H1 (cell line): ENCODE measurements around the gene GSC. TPM values are rescaled to one million over a fixed set of nuclear protein-coding genes. Genes with fewer than 3 reads are reported as not detected.

Source experiments
- CTCF ChIA-PET: fragments of 300-600 bp; sonication (Branson Sonifier 250); formaldehyde crosslinking; loops from one replicate; lab custom pipeline; 2021; ENCODE audit not compliant: partially characterized antibody; lab: Charles Lee
- POLR2A ChIA-PET: fragments of 300-600 bp; sonication (Branson Sonifier 250); formaldehyde crosslinking; loops from one replicate; lab custom pipeline; 2021; ENCODE audit warnings: inconsistent platforms; ENCODE audit not compliant: partially characterized antibody; lab: Charles Lee
- DNase-seq, 2 experiments: peaks; one replicate each; pipeline versions ENCODE4 v3.0.0 to v3.0.0-alpha.2; 2010 to 2022; ENCODE audit warnings: low spot score in 2 of 2, low read depth in 1 of 2, mixed read lengths in 1 of 2
- FAIRE-seq: peaks from 2 replicates; lab custom pipeline; 2011; peaks lifted over from hg19 to GRCh38; lab: Jason Lieb, UNC
- H2AFZ ChIP-seq: 2 replicates; pipeline ENCODE4 v1.8.1; 2012; ENCODE audit warnings: low read length, inconsistent platforms
- H2AK5ac ChIP-seq: 2 replicates; pipeline ENCODE4 v1.6.1; 2013; ENCODE audit warnings: low read depth, low read length
- H2BK120ac ChIP-seq: replicated peaks from 2 replicates; pipeline ENCODE3; 2013; ENCODE audit warnings: low read depth, low read length, inconsistent platforms
- H2BK12ac ChIP-seq: 2 replicates; pipeline ENCODE4 v1.6.1; 2013; ENCODE audit warnings: low read depth, low read length
- H2BK15ac ChIP-seq: 2 replicates; pipeline ENCODE4 v1.6.1; 2013; ENCODE audit warnings: low read length
- H2BK20ac ChIP-seq: 2 replicates; pipeline ENCODE4 v1.6.1; 2013; ENCODE audit warnings: low read length
- H2BK5ac ChIP-seq: 2 replicates; pipeline ENCODE4 v1.6.1; 2013; ENCODE audit warnings: low read depth, low read length
- H3K14ac ChIP-seq: 2 replicates; pipeline ENCODE4 v1.6.1; 2013; ENCODE audit warnings: inconsistent platforms; ENCODE audit not compliant: insufficient read length
- H3K18ac ChIP-seq: 2 replicates; pipeline ENCODE4 v1.6.1; 2013; ENCODE audit warnings: low read length; ENCODE audit errors: extremely low read depth
- H3K23ac ChIP-seq: 2 replicates; pipeline ENCODE4 v1.6.1; 2013; ENCODE audit warnings: inconsistent platforms; ENCODE audit not compliant: insufficient read length
- H3K23me2 ChIP-seq: 2 replicates; pipeline ENCODE4 v1.6.1; 2013; ENCODE audit warnings: low read depth, low read length
- H3K27ac ChIP-seq: 2 replicates; pipeline ENCODE4 v1.6.1; 2011; ENCODE audit warnings: low read depth, low read length, inconsistent platforms
- H3K27me3 ChIP-seq, 4 experiments: replicated peaks in 1 of 4; 1 replicate in 1 of 4; 2 replicates in 3 of 4; pipeline versions ENCODE4 v1.6.1 to v1.8.1; 2011 to 2013; ENCODE audit warnings: low read length in 3 of 4, mild to moderate bottlenecking in 3 of 4, inconsistent platforms in 2 of 4, mixed read lengths in 2 of 4, moderate library complexity in 1 of 4; ENCODE audit not compliant: control insufficient read depth in 3 of 4, insufficient read depth in 3 of 4; ENCODE audit errors: extremely low read depth in 1 of 4
- H3K36me3 ChIP-seq, 4 experiments: 2 replicates each; pipeline versions ENCODE4 v1.6.1 to v1.8.1; 2011 to 2013; ENCODE audit warnings: mild to moderate bottlenecking in 4 of 4, low read length in 3 of 4, moderate library complexity in 2 of 4, control low read depth in 1 of 4, inconsistent platforms in 1 of 4; ENCODE audit not compliant: insufficient read depth in 4 of 4, control insufficient read depth in 2 of 4
- H3K4ac ChIP-seq: replicated peaks from 2 replicates; pipeline ENCODE3; 2013; ENCODE audit warnings: low read length, low read depth, mixed read lengths, inconsistent platforms; ENCODE audit not compliant: insufficient read length
- H3K4me1 ChIP-seq, 4 experiments: replicated peaks in 1 of 4; 1 replicate in 1 of 4; 2 replicates in 3 of 4; pipeline versions ENCODE4 v1.6.1 to v1.8.1; 2011 to 2013; ENCODE audit warnings: low read length in 3 of 4, inconsistent platforms in 2 of 4, mixed read lengths in 1 of 4; ENCODE audit not compliant: insufficient read depth in 4 of 4, control insufficient read depth in 3 of 4
- H3K4me2 ChIP-seq, 2 experiments: 2 replicates each; pipeline versions ENCODE4 v1.6.1 to v1.8.1; 2011 to 2013; ENCODE audit warnings: low read depth in 2 of 2, low read length in 2 of 2, control low read depth in 1 of 2, inconsistent platforms in 1 of 2, mild to moderate bottlenecking in 1 of 2; ENCODE audit not compliant: insufficient read depth in 1 of 2
- H3K4me3 ChIP-seq, 4 experiments: fragments of 200-600, 300-600 bp in 1 of 4; sonication (generic), shearing (Covaris generic), sonication (Bioruptor Twin) in 1 of 4; 2 replicates each; pipeline versions ENCODE4 v1.5.1 to v1.8.1; 2011 to 2016; ENCODE audit warnings: low read length in 4 of 4, low read depth in 3 of 4, control low read depth in 2 of 4, inconsistent platforms in 2 of 4, mild to moderate bottlenecking in 2 of 4, mixed read lengths in 1 of 4, moderate library complexity in 1 of 4; ENCODE audit not compliant: insufficient read depth in 2 of 4; ENCODE audit errors: extremely low read depth in 1 of 4
- H3K56ac ChIP-seq: replicated peaks from 2 replicates; pipeline ENCODE3; 2013; ENCODE audit warnings: low read depth, mild to moderate bottlenecking, mixed read lengths, low read length, inconsistent platforms; ENCODE audit not compliant: insufficient read length
- H3K79me1 ChIP-seq: 2 replicates; pipeline ENCODE4 v1.6.1; 2013; ENCODE audit warnings: low read depth, low read length, control low read depth
- H3K79me2 ChIP-seq, 2 experiments: 2 replicates each; pipeline versions ENCODE4 v1.6.1 to v1.8.1; 2012 to 2013; ENCODE audit warnings: low read length in 2 of 2, mild to moderate bottlenecking in 2 of 2, inconsistent platforms in 1 of 2; ENCODE audit not compliant: insufficient read depth in 2 of 2, control insufficient read depth in 1 of 2
- H3K9ac ChIP-seq, 4 experiments: replicated peaks in 1 of 4; 1 replicate in 1 of 4; 2 replicates in 3 of 4; pipeline versions ENCODE4 v1.6.1 to v1.8.1; 2011 to 2013; ENCODE audit warnings: low read depth in 3 of 4, low read length in 3 of 4, control low read depth in 2 of 4, mild to moderate bottlenecking in 2 of 4, moderate library complexity in 2 of 4, inconsistent platforms in 1 of 4; ENCODE audit errors: extremely low read depth in 1 of 4
- H3K9me3 ChIP-seq, 2 experiments: 2 replicates each; pipeline versions ENCODE4 v1.6.1 to v1.8.1; 2012 to 2013; ENCODE audit warnings: mild to moderate bottlenecking in 2 of 2, moderate library complexity in 2 of 2, control low read depth in 1 of 2, inconsistent platforms in 1 of 2, low read depth in 1 of 2, low read length in 1 of 2, mixed read lengths in 1 of 2; ENCODE audit not compliant: insufficient read depth in 2 of 2
- H4K20me1 ChIP-seq, 2 experiments: replicated peaks in 1 of 2; 2 replicates each; pipeline versions ENCODE3 to v1.8.1; 2011 to 2013; ENCODE audit warnings: inconsistent platforms in 2 of 2, low read length in 2 of 2, mild to moderate bottlenecking in 1 of 2; ENCODE audit not compliant: insufficient read depth in 2 of 2, control insufficient read depth in 1 of 2
- H4K5ac ChIP-seq: 2 replicates; pipeline ENCODE4 v1.6.1; 2013; ENCODE audit warnings: low read length, low read depth, mixed read lengths, inconsistent platforms; ENCODE audit not compliant: insufficient read length
- H4K8ac ChIP-seq: 2 replicates; pipeline ENCODE4 v1.8.0; 2013; ENCODE audit warnings: mild to moderate bottlenecking, moderate library complexity, low read length, inconsistent platforms; ENCODE audit not compliant: insufficient read depth; ENCODE audit errors: extremely low read depth
- H4K91ac ChIP-seq: replicated peaks from 2 replicates; pipeline ENCODE3; 2013; ENCODE audit warnings: low read length, mixed read lengths, inconsistent platforms; ENCODE audit not compliant: insufficient read length
- BRCA1 ChIP-seq: IDR thresholded peaks from 2 replicates; pipeline ENCODE4 v1.6.1; 2012; ENCODE audit warnings: low read depth, low read length, improper control_type of control experiment
- EZH2 ChIP-seq: fragments of 200-600 bp; sonication (generic); IDR thresholded peaks from 2 replicates; pipeline ENCODE4 v1.7.1; 2012; ENCODE audit warnings: low read depth, mild to moderate bottlenecking, moderate library complexity, low read length, inconsistent platforms; ENCODE audit not compliant: severe bottlenecking
- RNF2 ChIP-seq: fragments of 200-900, 300-1000 bp; sonication (generic); IDR thresholded peaks from 2 replicates; pipeline ENCODE4 v1.7.1; 2016; ENCODE audit warnings: borderline replicate concordance, low read depth, mild to moderate bottlenecking, antibody characterized with exemption, low read length; ENCODE audit not compliant: poor library complexity, severe bottlenecking; ENCODE audit errors: missing control alignments
- SUZ12 ChIP-seq: fragments of 200-600 bp; sonication (generic); IDR thresholded peaks from 2 replicates; pipeline ENCODE4 v1.6.1; 2012; ENCODE audit warnings: mild to moderate bottlenecking, inconsistent platforms, low read length, moderate library complexity, mixed read lengths
- WGBS, 2 experiments: shearing (Covaris generic) in 1 of 2; methylation state at CpG; one replicate each; pipeline versions ENCODE4 v1.1.6 to v1.1.7; 2013 to 2015; ENCODE audit warnings: low lambda C conversion rate in 2 of 2, mixed read lengths in 2 of 2, inconsistent platforms in 1 of 2, low coverage in 1 of 2, missing lambda C conversion rate in 1 of 2; ENCODE audit not compliant: insufficient replicate concordance in 2 of 2, insufficient coverage in 1 of 2, insufficient read length in 1 of 2; ENCODE audit errors: extremely low coverage in 1 of 2, missing lambda C conversion rate in 1 of 2; 5-methylcytosine and 5-hydroxymethylcytosine counted together
- polyA plus RNA-seq, 7 experiments: library from polyadenylated mRNA; depleted of rRNA in 3 of 7; stranded (reverse) in 5 of 7; unstranded in 2 of 7; fragments of >200 nt in 5 of 7; fragments of 200-250 nt in 2 of 7; gene quantifications; 1 replicate in 5 of 7; 2 replicates in 1 of 7; 4 replicates in 1 of 7; pipeline versions ENCODE4 v1.2.1 to v1.2.3, GENCODE V29; 2011 to 2013; ENCODE audit warnings: missing spikeins in 2 of 7, mixed read lengths in 2 of 7
- total RNA-seq: library from RNA; stranded (reverse); fragmentation: NEBNext Ultra II Directional; extraction: Animal tissue kit (Norgen Biotek cat#: 25700); gene quantifications from 2 replicates; pipeline ENCODE4 v1.2.1, GENCODE V29; 2021

GSC gene
- total and polyA plus RNA-seq, 2 of the 8 experiments (the other 6 are each of a cell fraction or from before 2014, with no cell fraction given) = 0.17 to 0.54 TPM

DNA sequence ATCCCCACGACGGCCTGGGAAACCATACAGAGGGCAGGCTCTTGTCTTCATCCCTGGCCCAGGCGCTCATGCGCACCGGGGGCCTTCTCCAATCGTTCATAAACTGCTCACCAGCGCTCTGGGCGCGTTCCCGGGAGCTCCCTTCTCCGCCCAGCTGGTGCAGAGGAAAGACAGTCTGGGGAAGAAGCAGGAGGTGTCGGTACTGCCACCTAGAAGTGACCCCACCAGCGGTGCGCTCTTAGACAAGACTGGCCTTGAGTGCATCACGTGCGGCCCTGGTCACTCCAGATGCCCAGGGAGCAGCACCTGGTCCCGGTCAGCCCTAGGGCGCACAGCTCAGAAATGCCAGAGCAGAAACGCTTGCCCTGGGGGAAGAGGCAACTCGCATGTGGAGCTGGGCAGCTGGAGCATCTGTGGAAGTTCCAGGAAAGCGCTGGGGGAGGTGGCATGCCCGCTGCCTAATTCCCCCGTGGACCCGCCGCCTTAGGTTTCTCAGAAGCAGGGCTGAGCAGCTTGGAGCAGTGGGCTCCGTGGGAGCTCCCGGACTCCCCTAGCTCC, 2.5 kb downstream of the GSC start:
- Histone ChIP-seq H3K79me2 (no peaks in the 10 kb centered on the region), H3K36me3 (no peaks in the 10 kb centered on the region), H4K5ac (no peak overlapping the region), H3K56ac (no peak overlapping the region), H3K23ac (no peak overlapping the region), H2BK12ac (0 out of 2 replicates have a peak overlapping the region, but pooled peaks have one; percentile 23), H3K4me2 (peak overlapping the region; percentile 73 to 74), H3K4me3 (peak overlapping the region in 2 of 4 experiments; percentile 19 to 61; a peak in 3 of 8 replicates), H3K9ac (no peak overlapping the region), H3K14ac (no peak overlapping the region), H2BK5ac (no peak overlapping the region), H2BK20ac (no peak overlapping the region), H3K23me2 (peaks cover 8% of the 10 kb centered on the region; the same call in 1 of the 2 replicates), H2AK5ac (no peak overlapping the region), H4K20me1 (peaks cover 12 to 15% of the 10 kb centered on the region in 2 experiments), H2AFZ (no peak overlapping the region), H3K27me3 (peaks cover 59 to 91% (median 79%) of the 10 kb centered on the region in 4 experiments), H3K4ac (no peak overlapping the region), H4K8ac (no peak overlapping the region), H3K4me1 (peaks cover 10 to 31% (median 23%) of the 10 kb centered on the region in 4 experiments), H2BK120ac (no peak overlapping the region), H3K27ac (no peak overlapping the region), H2BK15ac (no peak overlapping the region), H4K91ac (no peak overlapping the region), H3K18ac (no peak overlapping the region; the same call in 1 of the 2 replicates), H3K79me1 (no peaks in the 10 kb centered on the region), H3K9me3 (no peaks in the 10 kb centered on the region)
- POLR2A ChIA-PET = interaction anchor here (0.7 to 1.7 kb wide), 2 partner anchors 13 to 215 kb away, joined by 3 to 5 read pairs; no protein-coding TSS in a partner anchor
- DNase-seq (peak in 1 of 2 experiments; percentile 67), FAIRE-seq (no peak)
- CTCF ChIA-PET = interaction anchor here (0.7 to 1.9 kb wide), 12 partner anchors 8 to 280 kb away, joined by 3 to 8 read pairs (median 4); no protein-coding TSS in a partner anchor
- TF ChIP-seq EZH2 (peak; percentile 88), SUZ12 (peak; percentile 95), RNF2 (peak; percentile 78), BRCA1 (no peak)
- 7% methylated on average over 26 of the region's 27 CpGs; no CpG with 5 or more reads in 1 of the 2 experiments for WGBS, 2 experiments
